GM18511 (cell line): ENCODE measurements around the gene SCN4B.

Experiments
- ATAC-seq: cut with Tn5 transposase; IDR thresholded peaks from one replicate; pipeline ENCODE4 v1.9.1; 2021; ENCODE audit warnings: mild to moderate bottlenecking, moderate library complexity; ENCODE audit not compliant: unreplicated experiment

Gene SCN4B

GRCh38 chr11:118175031-118175992, 22.7 kb upstream of the SCN4B start:
- no peak for ATAC-seq

DNA sequence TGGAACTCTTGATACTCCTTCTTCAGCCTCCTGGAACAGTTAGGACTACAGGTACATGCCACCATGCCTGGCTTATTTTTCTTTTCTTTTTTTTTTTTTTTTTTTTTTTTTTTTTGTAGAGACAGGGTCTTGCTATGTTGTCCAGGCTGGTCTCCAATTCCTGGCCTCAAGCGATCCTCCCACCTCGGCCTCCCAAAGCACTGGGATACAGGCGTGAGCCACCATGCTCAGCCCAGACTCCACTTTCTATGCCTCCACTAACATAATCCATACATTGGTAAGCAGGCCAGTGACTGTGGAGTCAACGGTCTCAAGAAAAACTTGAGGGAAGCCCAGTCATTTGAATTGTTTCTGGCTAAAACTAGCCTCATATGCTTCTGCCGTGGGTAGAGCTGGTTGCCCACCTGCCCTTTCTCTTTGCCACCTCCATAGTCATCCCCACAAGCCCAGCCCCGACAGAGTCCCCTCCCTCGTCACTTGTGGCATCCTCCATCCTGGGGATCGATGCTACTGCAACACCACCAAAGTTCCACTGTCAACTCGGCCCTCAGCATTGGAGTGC, 21.5 kb upstream of the SCN4B start:
- ATAC-seq: no peak

DNA sequence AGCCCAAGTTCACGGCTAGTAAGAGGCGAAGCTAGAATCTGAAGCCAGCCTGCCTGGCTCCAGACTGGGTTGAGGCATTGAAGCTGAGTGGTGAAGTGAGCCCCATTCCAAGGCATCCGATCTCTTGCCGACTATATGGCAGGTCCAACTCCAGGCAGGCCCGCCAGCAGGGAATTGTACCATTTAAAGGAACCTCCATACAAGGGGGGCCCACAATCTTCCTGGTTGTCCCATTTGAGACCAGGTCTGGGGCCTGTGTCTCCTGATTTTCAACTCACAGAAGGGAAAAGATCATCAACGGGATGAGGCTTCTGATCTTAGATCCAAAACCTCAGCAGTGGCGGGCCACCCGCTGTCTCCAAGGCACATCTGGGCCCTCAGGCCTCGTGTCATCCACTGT, 19.7 kb upstream of the SCN4B start:
- ATAC-seq: no peak

DNA sequence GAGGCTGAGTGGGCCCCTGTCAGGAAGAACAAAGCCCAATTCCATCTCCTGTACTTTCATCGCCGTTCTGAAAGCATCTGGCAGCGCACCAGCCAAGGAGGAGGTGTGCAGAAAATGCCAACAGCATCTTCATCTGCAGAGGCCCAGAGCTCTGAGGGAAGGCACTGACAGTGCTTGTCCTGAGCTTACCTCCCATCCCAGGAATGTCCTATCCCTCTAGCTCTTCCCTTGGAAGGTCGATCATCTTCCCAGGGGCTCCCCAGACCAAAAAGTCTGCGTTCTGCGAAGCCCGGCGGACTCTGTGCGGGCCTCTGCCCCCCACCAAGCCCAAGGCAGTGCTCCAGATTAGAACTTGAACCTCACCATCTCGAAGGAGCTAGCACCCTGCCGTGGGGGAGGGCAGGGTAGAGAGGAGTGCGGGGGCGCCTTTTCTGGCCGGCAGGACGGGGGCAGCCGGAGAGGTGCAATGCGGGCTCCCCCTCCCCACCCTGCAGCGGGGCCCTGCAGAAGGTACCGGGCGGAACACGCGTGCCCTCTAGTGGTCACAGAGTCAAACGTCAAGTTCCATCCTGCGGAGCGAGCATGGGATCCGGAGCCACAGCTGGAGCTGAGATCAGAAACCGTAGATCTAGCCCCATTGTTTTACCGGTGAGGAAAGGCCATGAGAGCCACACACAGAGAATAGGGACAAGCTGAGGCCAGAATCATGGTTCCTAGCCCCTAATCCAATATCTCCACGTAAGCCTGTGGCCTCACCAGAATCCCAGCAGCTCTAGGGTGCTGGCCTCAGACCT, 18.8 kb upstream of the SCN4B start:
- ATAC-seq: no peak

DNA sequence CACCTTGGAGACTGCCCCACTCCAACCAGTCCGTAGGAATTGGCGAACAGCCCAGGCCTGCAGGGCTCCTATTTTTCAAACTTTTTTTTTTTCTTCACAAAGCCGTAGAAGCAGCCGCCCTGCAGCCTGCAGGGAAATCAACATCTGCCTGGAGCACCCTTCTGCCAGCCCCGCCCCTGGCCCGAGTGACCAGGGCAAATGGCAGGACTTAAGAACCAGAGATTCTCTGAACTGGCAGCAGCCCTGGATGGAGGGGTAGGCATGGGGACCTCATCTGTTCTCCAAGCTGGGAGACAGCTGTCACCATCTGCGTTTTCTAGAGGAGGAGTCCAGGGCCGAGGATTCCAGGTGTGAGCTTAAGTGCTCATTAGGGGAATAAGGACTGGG, 18.3 kb upstream of the SCN4B start:
- no peak for ATAC-seq

DNA sequence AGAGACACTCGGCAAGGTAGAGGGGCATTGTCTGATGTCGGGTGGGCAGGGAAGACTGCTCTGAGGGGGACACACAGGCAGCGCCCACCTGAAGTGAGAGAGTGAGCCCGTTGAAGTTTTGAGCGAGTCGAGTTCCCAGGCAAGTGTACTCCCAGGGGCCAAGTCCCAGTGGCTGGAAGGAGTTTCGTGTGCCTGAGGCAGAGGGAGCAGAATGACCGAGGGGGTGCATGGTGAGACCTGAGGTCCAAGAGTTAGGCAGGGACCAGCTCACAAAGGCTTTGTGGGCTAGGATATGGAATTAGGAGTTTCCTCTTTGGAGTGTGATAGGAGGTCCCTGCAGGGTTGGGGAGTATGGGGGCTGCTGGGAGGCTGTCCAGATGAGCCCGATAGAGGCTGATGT, 17.6 kb upstream of the SCN4B start:
- ATAC-seq: no peak

DNA sequence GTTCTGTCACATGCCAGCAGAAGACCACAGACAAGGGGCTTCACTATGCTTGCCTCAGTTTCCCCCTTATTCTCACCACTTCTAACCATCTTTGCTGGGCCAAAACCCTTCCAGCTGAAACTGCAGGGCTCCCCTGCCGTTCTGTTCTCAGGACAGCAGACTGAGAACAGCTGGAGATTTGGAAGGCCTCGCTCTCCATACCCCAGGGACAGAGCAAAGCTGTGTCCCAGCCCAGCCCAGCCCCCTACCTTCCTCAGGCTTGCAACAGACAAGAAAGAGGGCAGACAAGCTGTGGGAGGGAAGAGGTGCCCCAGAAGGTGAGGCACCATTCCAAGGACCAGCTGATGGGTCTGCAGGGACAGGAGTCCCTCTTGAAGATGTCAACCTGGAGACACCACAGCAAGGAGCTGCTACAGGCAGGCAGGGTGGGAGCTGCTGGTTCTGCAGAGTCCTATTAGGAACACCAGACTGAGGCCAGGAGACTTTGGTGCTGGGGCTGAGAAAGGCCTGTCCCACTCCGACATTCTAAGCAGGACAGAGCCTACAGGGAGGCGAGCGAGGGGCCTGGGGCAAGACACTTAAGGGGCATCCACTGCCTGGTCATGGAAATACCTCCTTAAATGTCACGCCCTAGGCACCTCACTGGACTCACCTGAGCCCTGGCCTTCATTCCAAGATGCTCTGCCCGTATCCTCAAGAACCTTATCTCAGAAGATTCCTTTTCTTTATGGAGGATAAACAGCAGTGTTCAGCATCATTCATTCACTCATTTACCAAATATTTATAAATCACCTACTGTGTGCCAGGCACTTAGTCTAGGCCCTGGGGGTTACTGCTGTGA, 16.9 kb upstream of the SCN4B start:
- no peak for ATAC-seq

DNA sequence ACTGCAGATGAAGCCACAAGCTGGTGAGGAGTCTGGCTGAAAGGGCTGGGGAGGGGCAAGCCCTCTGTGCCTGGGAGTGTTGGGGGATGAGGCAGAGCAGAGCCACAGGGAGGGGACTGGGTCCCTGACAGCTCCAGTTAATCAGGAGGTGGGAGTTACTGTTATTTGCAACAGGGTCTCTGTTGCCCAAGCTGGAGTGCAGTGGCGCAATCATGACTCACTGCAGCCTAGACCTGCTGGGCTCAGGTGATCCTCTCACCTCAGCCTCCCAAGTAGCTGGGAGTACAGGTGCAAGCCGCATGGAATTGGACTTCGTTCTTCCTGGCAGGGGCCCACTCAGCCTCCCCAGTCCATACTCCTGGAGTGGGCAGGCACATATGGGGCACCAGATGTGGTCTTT, 16.1 kb upstream of the SCN4B start:
- ATAC-seq: no peak

- ATAC-seq: no peak
Observed at GRCh38 chr11:118168316-118168715, 15.7 kb upstream of the SCN4B start.

DNA sequence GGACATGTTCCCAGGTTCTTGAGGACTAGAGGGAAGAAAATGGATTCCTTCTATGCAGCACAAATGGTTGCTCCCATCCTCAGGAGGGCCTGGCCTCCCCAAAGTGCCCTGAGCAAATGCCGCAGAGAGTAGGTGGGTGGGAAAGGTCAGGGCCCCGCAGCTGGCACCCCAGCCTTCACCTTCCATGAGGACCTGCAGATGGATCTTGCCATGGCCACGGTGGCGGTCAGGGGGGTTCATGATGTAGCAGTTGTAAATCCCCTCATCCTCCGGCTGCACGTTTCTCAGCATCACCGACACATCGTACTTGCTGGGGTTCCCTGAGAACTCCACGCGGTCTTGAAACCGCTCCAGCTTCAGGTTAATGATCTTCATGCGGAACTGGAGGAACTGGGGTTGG, 15.3 kb upstream of the SCN4B start:
- no peak for ATAC-seq

- ATAC-seq: no peak
Observed at GRCh38 chr11:118167253-118167652, 14.6 kb upstream of the SCN4B start.

DNA sequence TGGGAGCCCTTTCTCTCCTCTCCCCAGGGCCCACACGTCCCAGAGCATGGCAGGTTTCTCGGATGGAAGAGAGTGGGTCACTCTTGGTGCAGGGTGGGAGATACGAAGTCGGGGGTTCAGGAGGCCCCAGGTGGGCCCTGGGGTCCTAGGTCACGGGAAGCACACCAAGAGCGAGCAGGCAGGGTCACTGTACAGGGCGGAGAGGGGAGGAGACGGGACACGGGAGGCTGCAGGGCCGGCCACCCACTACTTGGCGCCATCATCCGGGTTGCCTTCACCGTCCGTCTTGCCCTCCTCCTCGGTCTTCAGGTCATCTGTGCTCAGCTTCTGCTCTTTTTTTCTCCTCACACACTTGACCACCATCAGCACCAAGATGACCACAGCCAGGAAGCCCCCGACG, 14.0 kb upstream of the SCN4B start:
- no peak for ATAC-seq

GRCh38 chr11:118164885-118165284, 12.3 kb upstream of the SCN4B start:
- ATAC-seq: no peak

DNA sequence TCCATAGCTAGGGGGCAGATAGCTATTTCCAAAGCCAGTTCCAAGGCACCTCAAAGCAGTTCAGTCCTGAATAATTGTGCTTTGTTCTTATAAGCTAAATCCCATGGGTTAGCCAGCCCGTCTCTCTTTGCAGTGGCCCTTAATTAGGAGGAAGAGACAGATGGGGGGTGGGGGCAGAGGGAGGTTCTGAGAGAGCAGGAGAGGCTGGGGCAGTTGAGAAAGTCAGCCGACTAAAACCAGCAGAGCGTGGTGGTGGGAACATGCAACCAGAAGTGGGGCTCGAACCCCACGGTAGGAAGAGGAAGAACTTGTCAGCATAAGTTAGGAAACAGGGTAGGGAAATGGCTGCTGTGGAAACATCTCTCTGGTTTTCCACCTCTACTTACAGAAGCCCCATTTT, 10.9 kb upstream of the SCN4B start:
- no peak for ATAC-seq

DNA sequence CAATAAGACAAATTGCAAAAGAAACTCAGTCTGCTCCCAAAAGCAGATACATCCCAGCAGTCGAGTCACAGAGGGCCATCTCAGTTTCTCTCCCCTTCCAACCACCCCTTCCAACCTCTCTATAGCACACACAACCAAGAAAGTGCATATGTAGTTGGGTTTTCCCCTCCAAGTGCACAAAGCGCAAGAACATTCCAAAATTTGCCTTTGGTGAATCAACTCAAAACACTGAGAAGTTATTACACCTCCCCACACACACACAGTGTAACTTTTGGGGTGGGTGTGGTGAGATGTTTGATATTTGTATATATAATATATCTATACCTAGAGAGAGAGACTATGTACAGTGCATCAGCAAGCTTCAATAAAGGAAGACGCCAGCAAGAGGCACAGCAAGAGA, 10.2 kb upstream of the SCN4B start:
- no peak for ATAC-seq

GRCh38 chr11:118161786-118162185, 9.2 kb upstream of the SCN4B start:
- ATAC-seq: no peak

DNA sequence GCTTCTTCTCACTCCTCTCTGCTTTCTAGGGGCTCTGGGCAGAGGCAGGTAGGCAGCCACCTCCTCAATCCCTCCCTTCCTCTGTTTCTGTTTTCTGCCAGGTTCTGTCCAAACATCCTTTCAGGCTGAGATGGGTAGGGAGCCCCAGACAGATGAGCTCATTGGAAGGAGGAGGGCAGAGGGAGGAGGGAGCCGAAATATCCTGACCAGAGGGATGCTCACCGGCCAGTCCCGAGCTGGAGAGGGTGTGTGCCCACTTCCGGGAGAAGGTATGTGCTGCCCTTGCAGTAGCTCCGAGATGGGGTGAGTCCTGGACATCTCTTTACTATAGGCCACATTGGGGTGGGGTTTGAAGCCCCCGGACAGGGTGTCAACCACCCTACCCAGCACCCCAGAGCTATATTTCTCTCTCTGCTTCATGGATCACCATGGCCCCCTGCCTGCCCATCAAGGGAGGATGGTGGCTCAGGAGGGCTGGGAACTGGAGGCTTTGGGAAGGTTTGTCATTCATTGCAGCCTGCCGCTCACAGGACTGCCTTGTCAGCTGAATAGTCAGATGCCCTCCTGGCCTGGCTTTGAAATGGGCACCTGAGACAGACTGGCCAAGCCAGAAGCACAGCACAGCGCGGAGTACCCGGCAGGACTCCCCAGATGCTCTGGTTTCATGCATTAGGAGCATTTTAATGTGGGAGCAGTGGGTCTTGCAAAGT, 4.7 kb upstream of the SCN4B start:
- no peak for ATAC-seq

DNA sequence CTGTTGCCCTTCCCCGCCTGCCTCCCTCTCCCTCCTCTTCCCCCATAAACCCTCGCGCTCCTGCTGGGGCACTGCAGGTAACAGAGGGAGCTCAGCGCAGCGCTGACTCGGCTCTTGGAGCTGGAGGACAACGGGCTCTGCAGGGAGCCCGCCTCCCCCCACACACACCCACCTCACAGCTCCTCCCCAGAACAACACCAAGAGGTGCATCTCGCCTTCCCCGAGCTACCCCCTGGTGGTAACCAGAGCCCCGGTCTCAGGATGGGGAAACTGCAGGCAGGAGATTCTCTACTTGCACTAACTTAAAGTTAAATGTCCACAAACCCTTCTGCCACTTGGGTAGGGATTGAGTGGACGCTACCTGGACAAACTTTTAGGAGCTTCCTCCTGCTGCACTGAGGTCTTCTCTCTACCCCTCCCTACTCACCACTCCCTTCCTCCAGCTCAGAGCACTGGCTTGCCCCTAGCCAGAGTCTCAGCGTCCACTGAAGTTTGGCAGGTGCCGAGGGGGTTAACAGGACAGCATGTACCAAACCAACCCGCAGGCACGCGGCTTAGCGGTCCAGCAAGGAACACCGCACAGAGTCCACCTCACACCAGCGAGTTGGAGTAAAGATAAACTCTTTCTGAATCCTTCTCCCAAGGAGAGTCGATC, 4.0 kb upstream of the SCN4B start:
- no peak for ATAC-seq

- ATAC-seq: no peak
Observed at GRCh38 chr11:118155776-118156530, 3.3 kb upstream of the SCN4B start.
